Activated T-helper 17 cell treated with anti-CD3 and anti-CD28 coated beads, Interleukin-2, amount 50 U/mL, for 72 hours (primary cell): Measurements from ENCODE around the gene FDPS. TPM values are rescaled to one million over a fixed set of nuclear protein-coding genes. Genes with fewer than 3 reads are reported as not detected.
"Not testable (repeated sequence)": the region's sequence is repeated elsewhere in the genome, so short reads cannot be mapped to it uniquely, and the experiment has no call there.

Experiments used
- ATAC-seq: fragments of 150-1000 bp; cut with Tn5 transposase; replicated peaks from 2 replicates; pipeline ENCODE4 v1.10.0; 2021; ENCODE audit warnings: mild to moderate bottlenecking, moderate library complexity
- H3K27ac Mint-ChIP-seq: one replicate; pipeline ENCODE4 v1.8.0; 2022; ENCODE audit warnings: mixed read lengths
- H3K27me3 Mint-ChIP-seq: one replicate; pipeline ENCODE4 v1.8.0; 2022; ENCODE audit warnings: mixed read lengths
- H3K36me3 Mint-ChIP-seq: one replicate; pipeline ENCODE4 v1.8.0; 2022; ENCODE audit warnings: low read depth, mild to moderate bottlenecking, mixed read lengths
- H3K4me1 Mint-ChIP-seq: one replicate; pipeline ENCODE4 v1.8.0; 2022; ENCODE audit warnings: mixed read lengths
- H3K4me3 Mint-ChIP-seq: one replicate; pipeline ENCODE4 v1.8.0; 2022; ENCODE audit warnings: mild to moderate bottlenecking, mixed read lengths
- H3K9me3 Mint-ChIP-seq: one replicate; pipeline ENCODE4 v1.8.0; 2022; ENCODE audit warnings: mixed read lengths
- total RNA-seq, 2 donors: library from RNA; stranded (reverse); gene quantifications; one replicate each; pipeline ENCODE4 v1.2.3, GENCODE V29; 2022

The FDPS gene
- total RNA-seq, 2 donors from 2014 or later, result 319 to 371 TPM

DNA sequence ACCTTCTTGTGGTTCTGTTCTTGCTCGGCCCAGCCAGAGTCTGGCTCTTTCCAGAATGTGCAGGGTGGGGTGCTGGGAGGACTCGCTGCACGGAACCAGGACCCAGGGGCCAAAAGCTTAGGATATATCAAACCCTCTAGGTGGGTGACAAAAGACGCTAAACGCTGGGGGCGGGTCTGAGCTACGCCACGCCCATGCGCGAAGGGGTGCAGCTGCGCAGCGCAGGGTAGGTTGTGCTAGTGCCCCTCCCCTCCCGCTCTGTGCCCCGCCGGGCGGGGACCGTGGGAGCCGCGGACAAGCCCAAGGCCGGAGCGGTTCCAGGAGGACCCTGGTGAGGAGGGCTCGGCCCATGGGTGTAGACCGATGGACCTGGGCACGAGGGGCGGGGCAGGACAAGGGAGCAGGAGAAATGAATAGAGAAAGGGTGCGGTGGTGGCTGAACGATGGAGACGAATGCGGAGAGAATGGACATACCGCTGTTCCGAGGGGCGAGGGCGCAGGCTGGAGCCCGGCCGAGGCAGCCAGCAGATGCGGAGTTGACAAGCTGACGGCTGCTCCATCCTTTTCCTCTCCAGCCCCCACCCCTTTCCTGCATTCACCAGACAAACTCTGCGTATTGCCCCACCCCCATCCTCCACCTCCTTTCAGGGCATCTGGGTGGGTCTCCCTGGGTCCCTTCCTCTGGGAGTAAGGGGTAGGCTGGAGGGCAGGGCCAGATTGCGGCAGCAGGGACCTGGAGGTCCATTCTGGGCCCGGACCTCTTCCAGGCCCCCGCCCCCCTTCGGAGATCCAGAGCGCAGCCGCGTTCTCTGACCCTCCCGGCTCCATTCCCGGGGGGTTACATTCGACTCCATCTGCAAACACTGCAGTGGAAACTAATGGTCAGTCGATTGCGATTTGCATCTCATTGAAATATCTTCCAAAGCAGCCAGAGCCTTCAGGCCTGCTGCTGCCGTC, 12.3 kb downstream of the FDPS start, which contains the start of gene RUSC1:
RUSC1 (plus strand) TSS at position 234 of the 957 bp plus-strand sequence. CDS start 880 bp downstream, outside the sequence.
- ATAC-seq, result peak; percentile 18
- no peak within 1 kb of the TSS for H3K27ac Mint-ChIP-seq

GRCh38 chr1:155321639-155322503, 13.2 kb downstream of the FDPS start:
- peak overlapping the region; percentile 48 for H3K27ac Mint-ChIP-seq
- H3K36me3 Mint-ChIP-seq, result peaks cover 43% of the 10 kb centered on the region
- peak overlapping the region; percentile 75 for H3K4me3 Mint-ChIP-seq
- no peak for ATAC-seq
- no peaks in the 10 kb centered on the region for H3K9me3 Mint-ChIP-seq
- peaks cover 19% of the 10 kb centered on the region for H3K4me1 Mint-ChIP-seq
- H3K27me3 Mint-ChIP-seq, result no peaks in the 10 kb centered on the region

More for the DNA sequence above, 12.3 kb downstream of the FDPS start, which contains the start of gene RUSC1:
- H3K27me3 Mint-ChIP-seq, result no peaks in the 10 kb centered on the region
- H3K4me3 Mint-ChIP-seq, result peak within 1 kb of the TSS; percentile 75
- peaks cover 14% of the 10 kb centered on the region for H3K4me1 Mint-ChIP-seq
- H3K36me3 Mint-ChIP-seq, result peaks cover 46% of the 10 kb centered on the region
- no peaks in the 10 kb centered on the region for H3K9me3 Mint-ChIP-seq

- H3K27ac Mint-ChIP-seq, result peak overlapping the region; percentile 48
- H3K36me3 Mint-ChIP-seq, result peaks cover 37% of the 10 kb centered on the region
- no peak for ATAC-seq
- no peaks in the 10 kb centered on the region for H3K27me3 Mint-ChIP-seq
- peak overlapping the region; percentile 75 for H3K4me3 Mint-ChIP-seq
- peaks cover 19% of the 10 kb centered on the region for H3K4me1 Mint-ChIP-seq
- H3K9me3 Mint-ChIP-seq, result no peaks in the 10 kb centered on the region
These were observed 13.9 kb downstream of the FDPS start for GRCh38 chr1:155322571-155322952.

GRCh38 chr1:155322953-155323728, 14.5 kb downstream of the FDPS start:
- ATAC-seq, result peak; percentile 64
- Mint-ChIP-seq H3K4me1 (peaks cover 19% of the 10 kb centered on the region), H3K4me3 (peak overlapping the region; percentile 75), H3K36me3 (peaks cover 35% of the 10 kb centered on the region), H3K27ac (no peak overlapping the region), H3K9me3 (no peaks in the 10 kb centered on the region), H3K27me3 (no peaks in the 10 kb centered on the region)

DNA sequence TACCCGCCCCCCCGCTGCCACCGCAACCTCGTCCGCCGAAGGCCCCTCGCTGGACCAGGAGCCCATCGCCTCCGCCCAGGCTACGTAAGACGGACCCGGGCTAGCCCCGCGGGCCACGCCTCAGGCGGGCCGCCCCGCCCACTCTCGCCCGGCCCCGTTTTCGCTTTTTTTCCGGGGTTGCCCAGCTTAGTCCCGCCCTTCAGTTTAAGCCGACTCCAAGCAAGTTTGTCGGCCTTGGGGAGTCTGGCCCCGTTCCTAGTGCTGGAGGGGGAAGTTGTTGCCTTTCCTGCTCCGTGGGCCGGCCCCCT, 15.0 kb downstream of the FDPS start:
- Mint-ChIP-seq H3K4me3 (peak overlapping the region; percentile 75), H3K36me3 (peaks cover 35% of the 10 kb centered on the region), H3K27me3 (no peaks in the 10 kb centered on the region), H3K9me3 (no peaks in the 10 kb centered on the region), H3K4me1 (peaks cover 19% of the 10 kb centered on the region), H3K27ac (peak overlapping the region; percentile 73)
- ATAC-seq, result peak; percentile 69

DNA sequence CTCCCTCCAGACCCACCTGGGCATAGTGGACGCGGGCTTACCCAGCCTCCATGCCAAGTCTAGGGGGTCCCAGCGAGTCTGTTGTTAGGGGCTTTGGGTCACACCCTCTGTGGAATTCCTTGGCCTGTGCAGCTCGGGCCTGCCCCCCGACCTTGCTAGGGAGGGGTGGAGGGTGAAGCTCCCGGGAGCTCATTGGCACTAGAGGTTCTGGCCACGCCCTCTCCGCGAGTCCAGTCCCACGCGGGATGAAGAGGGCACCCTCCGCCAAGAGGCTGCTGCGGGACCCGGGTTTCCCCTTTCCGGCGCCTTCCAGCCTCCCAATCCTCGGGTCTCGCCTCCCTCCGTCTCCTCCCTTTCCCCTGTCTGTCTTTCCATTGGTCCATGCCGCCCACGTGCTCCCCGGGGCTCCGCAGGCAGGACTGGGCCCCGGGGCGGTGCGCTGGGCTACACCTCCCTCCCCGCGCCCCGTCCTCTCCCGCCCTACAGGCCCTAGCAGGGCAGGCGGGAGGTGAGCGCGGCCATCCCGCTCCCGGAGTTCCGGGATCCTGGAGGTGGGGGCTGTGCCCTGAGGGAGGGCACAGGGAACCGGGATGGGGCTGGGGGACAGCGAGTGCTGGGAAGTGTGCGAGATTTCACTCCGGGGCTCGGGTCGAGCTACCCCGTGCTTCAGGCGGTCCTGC, 15.5 kb downstream of the FDPS start:
- ATAC-seq, result peak; percentile 82
- Mint-ChIP-seq H3K36me3 (peaks cover 33% of the 10 kb centered on the region), H3K4me3 (peak overlapping the region; percentile 75), H3K27me3 (no peaks in the 10 kb centered on the region), H3K27ac (peak overlapping the region; percentile 73), H3K4me1 (peaks cover 19% of the 10 kb centered on the region), H3K9me3 (no peaks in the 10 kb centered on the region)

GRCh38 chr1:155324717-155325602, 16.3 kb downstream of the FDPS start:
- ATAC-seq, result no peak
- Mint-ChIP-seq H3K27me3 (no peaks in the 10 kb centered on the region), H3K36me3 (peaks cover 31% of the 10 kb centered on the region), H3K9me3 (no peaks in the 10 kb centered on the region), H3K4me3 (peak overlapping the region; percentile 75), H3K27ac (no peak overlapping the region), H3K4me1 (peaks cover 18% of the 10 kb centered on the region)

- Mint-ChIP-seq H3K36me3 (peaks cover 31% of the 10 kb centered on the region), H3K9me3 (no peaks in the 10 kb centered on the region), H3K27me3 (no peaks in the 10 kb centered on the region), H3K27ac (no peak overlapping the region), H3K4me3 (peak overlapping the region; percentile 75), H3K4me1 (peaks cover 13% of the 10 kb centered on the region)
- ATAC-seq, result no peak
These were observed 16.9 kb downstream of the FDPS start for GRCh38 chr1:155325603-155325893.

GRCh38 chr1:155326020-155326526, 17.4 kb downstream of the FDPS start:
- peaks cover 34% of the 10 kb centered on the region for H3K36me3 Mint-ChIP-seq
- no peaks in the 10 kb centered on the region for H3K27me3 Mint-ChIP-seq
- H3K27ac Mint-ChIP-seq, result peak overlapping the region; percentile 8
- peaks cover 12% of the 10 kb centered on the region for H3K4me1 Mint-ChIP-seq
- no peaks in the 10 kb centered on the region for H3K9me3 Mint-ChIP-seq
- H3K4me3 Mint-ChIP-seq, result peak overlapping the region; percentile 75
- no peak for ATAC-seq

DNA sequence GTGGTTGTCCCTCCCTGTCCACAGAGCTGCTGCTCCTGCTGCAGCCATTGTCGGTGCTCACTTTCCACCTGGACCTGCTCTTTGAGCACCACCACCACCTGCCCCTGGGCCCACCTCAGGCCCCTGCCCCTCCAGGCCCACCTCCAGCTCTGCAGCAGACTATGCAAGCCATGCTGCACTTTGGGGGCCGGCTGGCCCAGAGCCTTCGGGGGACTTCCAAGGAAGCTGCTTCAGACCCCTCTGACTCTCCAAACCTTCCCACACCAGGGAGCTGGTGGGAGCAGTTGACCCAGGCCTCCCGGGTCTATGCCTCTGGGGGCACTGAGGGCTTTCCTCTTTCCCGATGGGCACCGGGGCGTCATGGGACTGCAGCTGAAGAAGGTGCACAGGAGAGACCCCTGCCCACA, 18.0 kb downstream of the FDPS start:
- Mint-ChIP-seq H3K9me3 (no peaks in the 10 kb centered on the region), H3K27ac (peak overlapping the region; percentile 8), H3K27me3 (no peaks in the 10 kb centered on the region), H3K4me3 (peak overlapping the region; percentile 75), H3K4me1 (peaks cover 12% of the 10 kb centered on the region), H3K36me3 (peaks cover 40% of the 10 kb centered on the region)
- no peak for ATAC-seq

DNA sequence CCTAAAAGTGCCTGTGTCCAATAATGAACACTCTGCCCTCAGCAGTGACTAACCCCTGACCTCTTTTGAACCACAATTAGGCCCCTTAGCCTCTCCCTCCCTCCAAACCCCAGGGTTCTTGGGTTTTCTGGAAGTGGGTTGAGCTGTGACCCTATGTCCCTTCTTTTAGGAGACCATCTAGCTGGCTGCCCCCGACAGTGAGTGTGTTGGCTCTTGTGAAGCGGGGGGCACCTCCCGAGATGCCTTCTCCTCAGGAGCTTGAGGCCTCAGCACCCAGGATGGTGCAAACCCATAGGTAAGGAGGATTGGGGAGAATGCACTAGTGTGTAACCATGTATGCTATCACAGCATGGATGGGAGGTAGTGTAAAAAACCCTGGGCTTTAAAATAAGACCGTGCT, 19.3 kb downstream of the FDPS start:
- Mint-ChIP-seq H3K27ac (peak overlapping the region; percentile 59), H3K4me3 (no peak overlapping the region), H3K4me1 (peaks cover 12% of the 10 kb centered on the region), H3K36me3 (peaks cover 44% of the 10 kb centered on the region), H3K27me3 (no peaks in the 10 kb centered on the region), H3K9me3 (no peaks in the 10 kb centered on the region)
- no peak for ATAC-seq

- not testable (repeated sequence) for ATAC-seq, H3K27me3 Mint-ChIP-seq, H3K4me3 Mint-ChIP-seq, H3K9me3 Mint-ChIP-seq, H3K27ac Mint-ChIP-seq
- peaks cover 12% of the 10 kb centered on the region for H3K4me1 Mint-ChIP-seq
- peaks cover 53% of the 10 kb centered on the region for H3K36me3 Mint-ChIP-seq
These were observed 20.2 kb downstream of the FDPS start for GRCh38 chr1:155328856-155329255.
